ENCODE results near the gene DELE1. TPM values are rescaled to one million over a fixed set of nuclear protein-coding genes. Genes with fewer than 3 reads are reported as not detected.
A peak's percentile ranks its signal among the peaks of the same experiment; 100 is the strongest.

The DELE1 gene
- total and polyA plus RNA-seq, 2 donors (not counting 1 experiment from before 2014, with no cell fraction given) = 124 to 127 TPM

DNA sequence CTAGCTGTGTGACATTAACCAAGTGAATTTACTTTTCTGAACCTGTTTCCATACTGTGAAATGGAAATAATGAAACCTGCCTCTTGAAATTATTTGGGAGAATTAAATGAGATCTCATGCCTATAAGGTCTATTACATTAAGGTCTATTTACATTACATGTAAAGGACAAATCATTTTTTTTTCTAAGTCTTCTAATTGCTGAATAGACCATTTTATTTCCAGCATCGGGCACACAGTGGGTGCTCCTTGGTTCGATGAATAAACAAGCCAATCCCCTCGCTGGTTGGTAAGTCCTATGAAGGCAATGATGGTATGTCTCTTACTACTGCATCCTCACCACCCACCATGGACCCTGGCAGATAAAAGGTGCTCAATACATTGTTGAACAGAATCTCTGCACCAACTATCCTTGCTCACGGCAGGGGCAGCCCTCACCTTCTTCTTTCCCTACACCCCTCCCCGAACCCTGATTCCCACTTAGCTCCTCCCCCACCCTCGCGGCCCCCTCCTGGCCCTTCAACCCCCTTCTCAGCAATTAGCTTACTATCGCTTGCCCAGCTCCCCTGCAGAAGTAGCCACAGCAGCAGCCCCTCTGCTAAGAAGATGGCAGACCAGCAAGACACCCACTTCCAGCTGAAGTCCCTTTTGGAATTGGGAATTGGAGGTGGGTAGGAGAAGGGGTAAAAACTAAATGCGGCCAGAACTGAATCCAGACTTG is 48.5 kb upstream of the DELE1 start:
- no peaks in the 10 kb centered on the region for H3K79me2 ChIP-seq (ENCODE audit: control insufficient read depth, insufficient read depth, low read length)
- H3K27ac Mint-ChIP-seq = no peak overlapping the region
- ATAC-seq (ENCODE audit: low read depth) = no peak

More for the DNA sequence above, 48.5 kb upstream of the DELE1 start:
- peaks cover 75% of the 10 kb centered on the region for H3K27me3 Mint-ChIP-seq
- Histone ChIP-seq H3K9ac (ENCODE audit: low read length) (no peak overlapping the region), H3K9me3 (ENCODE audit: control extremely low read depth in 1 of 3, control insufficient read depth in 2 of 3, insufficient read depth in 1 of 3, low read length in 2 of 3) (peaks cover 0 to 12% (median 0%) of the 10 kb centered on the region in 3 donors), H3K4me2 (replicated peaks; ENCODE audit: low read depth, low read length, poor library complexity, severe bottlenecking) (no peak overlapping the region), H4K20me1 (ENCODE audit: control insufficient read depth, insufficient read depth, low read length, poor library complexity, severe bottlenecking) (peaks cover 5% of the 10 kb centered on the region), H3K27ac (ENCODE audit: low read length in 2 of 2) (no peak overlapping the region), H2AFZ (ENCODE audit: insufficient read depth, low read depth, low read length, poor library complexity, severe bottlenecking) (no peak overlapping the region), H3K27me3 (replicated peaks in 1 of 4; ENCODE audit: control extremely low read depth in 1 of 4, control insufficient read depth in 3 of 4, insufficient read depth in 4 of 4, low read length in 3 of 4) (peaks cover 0 to 69% (median 37%) of the 10 kb centered on the region in 4 experiments), H3K4me1 (ENCODE audit: control insufficient read depth in 2 of 2, insufficient read depth in 2 of 2, low read length in 2 of 2) (peaks cover 34 to 36% of the 10 kb centered on the region in 2 donors), H3K4me3 (ENCODE audit: control extremely low read depth in 1 of 5, extremely low read depth in 1 of 5, insufficient read depth in 1 of 5, low read depth in 2 of 5, low read length in 4 of 5) (no peak overlapping the region), H3K36me3 (replicated peaks in 1 of 2; ENCODE audit: control extremely low read depth in 1 of 2, control insufficient read depth in 1 of 2, extremely low read depth in 1 of 2, insufficient read depth in 2 of 2, low read length in 1 of 2) (no peaks in the 10 kb centered on the region)
- peak overlapping the region; percentile 12 for H3K4me3 Mint-ChIP-seq
- ChIA-PET CTCF (interaction anchor here (0.6 to 1.3 kb wide), 4 partner anchors 15 to 192 kb away, joined by 3 to 7 read pairs (median 3); no protein-coding TSS in a partner anchor), POLR2A (no interaction called here)
- H3K4me1 Mint-ChIP-seq = peaks cover 29% of the 10 kb centered on the region
- whole genome bisulfite sequencing (ENCODE audit: insufficient coverage) = 14% methylated on average over 3 of the region's 9 CpGs
- DNase-seq = no peak
- intact Hi-C loops (cut with micrococcal nuclease) = loop anchor here (5.0 kb wide), 1 partner anchor 47 kb away; the partner anchor contains the start of gene DELE1
- TF ChIP-seq, protein P1, sequence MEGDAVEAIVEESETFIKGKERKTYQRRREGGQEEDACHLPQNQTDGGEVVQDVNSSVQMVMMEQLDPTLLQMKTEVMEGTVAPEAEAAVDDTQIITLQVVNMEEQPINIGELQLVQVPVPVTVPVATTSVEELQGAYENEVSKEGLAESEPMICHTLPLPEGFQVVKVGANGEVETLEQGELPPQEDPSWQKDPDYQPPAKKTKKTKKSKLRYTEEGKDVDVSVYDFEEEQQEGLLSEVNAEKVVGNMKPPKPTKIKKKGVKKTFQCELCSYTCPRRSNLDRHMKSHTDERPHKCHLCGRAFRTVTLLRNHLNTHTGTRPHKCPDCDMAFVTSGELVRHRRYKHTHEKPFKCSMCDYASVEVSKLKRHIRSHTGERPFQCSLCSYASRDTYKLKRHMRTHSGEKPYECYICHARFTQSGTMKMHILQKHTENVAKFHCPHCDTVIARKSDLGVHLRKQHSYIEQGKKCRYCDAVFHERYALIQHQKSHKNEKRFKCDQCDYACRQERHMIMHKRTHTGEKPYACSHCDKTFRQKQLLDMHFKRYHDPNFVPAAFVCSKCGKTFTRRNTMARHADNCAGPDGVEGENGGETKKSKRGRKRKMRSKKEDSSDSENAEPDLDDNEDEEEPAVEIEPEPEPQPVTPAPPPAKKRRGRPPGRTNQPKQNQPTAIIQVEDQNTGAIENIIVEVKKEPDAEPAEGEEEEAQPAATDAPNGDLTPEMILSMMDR (IDR thresholded peaks at IDR 0.05) = no peak
- no peak for TF ChIP-seq EZH2 (IDR thresholded peaks at IDR 0.05; ENCODE audit: borderline replicate concordance, insufficient read depth, low read depth, low read length, poor library complexity, severe bottlenecking)
- no peaks in the 10 kb centered on the region for H3K9me3 Mint-ChIP-seq (ENCODE audit: insufficient read depth)
